ENCODE data around the gene TSPAN16.
"Not testable (repeated sequence)": the region's sequence is repeated elsewhere in the genome, so short reads cannot be mapped to it uniquely, and the experiment has no call there.

The TSPAN16 gene

DNA sequence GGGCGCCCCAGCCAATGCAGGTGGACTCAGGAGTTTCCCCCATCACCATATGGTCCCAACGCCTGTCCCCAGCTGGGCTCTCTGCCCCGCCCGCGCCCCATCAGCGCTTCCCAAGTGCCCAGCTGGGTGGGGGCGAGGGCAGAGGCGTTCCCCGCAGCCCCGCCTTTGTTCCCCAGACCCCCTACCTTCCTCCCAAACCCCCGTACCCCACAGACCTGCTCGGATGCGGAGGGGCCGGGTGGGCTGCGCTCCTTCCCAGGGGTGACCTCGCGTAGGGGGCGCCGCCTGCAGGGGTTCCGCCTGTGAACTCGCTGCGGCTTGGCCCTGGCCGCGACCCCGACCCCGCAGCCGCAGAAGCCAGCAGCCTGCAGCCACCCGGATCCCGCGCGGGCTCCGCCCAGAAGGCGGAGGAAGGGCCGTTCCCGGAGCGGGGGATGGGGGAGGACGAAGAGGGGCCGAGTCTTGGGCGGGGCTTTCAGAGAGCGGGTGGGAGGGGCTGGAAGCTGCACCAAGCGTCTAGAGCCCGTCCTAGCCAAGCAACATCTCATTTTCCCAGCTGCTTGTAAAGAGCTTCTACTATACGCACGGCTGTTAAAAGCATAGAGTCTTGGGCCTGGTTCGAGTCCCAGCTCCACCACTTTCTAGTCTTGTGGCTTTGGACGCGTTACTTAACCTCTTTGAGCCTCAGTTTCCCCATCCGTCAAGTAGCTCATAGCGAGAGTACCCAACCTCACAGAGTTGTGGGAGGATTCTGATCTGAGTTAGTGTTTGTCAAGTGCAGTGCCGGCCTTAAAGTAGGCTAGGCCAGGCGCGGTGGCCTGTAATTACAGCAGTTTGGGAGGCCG, 43.5 kb downstream of the TSPAN16 start, which contains the start of gene RAB3D:
RAB3D (minus strand) TSS at position 404 of the 845 bp plus-strand sequence. CDS start 2,258 bp downstream, outside the sequence.
- FAIRE-seq (peak; percentile 70), DNase-seq (ENCODE audit: insufficient read length, low spot score) (peak; percentile 91)

DNA sequence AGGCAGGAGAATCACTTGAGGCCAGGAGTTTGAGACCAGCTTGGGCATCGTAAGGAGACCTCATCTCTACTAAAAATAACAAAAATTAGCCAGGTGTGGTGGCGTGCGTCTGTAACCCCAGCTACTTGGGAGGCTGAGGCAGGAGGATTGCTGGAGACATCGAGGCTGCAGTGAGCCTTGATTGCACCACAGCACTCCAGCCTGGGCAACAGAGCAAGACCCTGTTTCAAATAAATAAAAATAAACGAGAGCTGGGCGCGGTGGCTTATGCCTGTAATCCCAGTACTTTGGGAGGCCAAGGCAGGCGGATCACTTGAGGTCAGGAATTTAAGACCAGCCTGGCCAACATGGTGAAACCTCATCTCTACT, 44.1 kb downstream of the TSPAN16 start:
- not testable (repeated sequence) for DNase-seq (ENCODE audit: insufficient read length, low spot score); FAIRE-seq

DNA sequence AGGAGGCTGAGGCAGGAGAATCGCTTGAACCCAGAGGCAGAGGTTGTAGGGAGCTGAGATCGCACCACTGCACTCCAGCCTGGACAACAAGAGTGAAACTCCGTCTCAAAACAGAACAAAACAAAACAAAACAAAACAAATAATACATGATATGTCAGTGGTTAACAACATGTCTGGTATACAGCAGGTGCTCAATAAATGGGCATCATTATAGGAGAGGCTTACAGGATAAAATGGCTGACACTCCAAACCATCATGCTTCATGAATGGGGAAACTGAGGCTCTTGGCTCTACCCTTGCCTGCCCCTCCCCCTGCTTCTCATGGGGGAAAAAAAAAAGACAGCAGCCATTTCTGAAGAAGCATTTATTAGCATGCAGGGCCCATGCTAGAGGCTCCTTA, 46.5 kb downstream of the TSPAN16 start:
- FAIRE-seq: no peak
- DNase-seq (ENCODE audit: insufficient read length, low spot score): no peak

DNA sequence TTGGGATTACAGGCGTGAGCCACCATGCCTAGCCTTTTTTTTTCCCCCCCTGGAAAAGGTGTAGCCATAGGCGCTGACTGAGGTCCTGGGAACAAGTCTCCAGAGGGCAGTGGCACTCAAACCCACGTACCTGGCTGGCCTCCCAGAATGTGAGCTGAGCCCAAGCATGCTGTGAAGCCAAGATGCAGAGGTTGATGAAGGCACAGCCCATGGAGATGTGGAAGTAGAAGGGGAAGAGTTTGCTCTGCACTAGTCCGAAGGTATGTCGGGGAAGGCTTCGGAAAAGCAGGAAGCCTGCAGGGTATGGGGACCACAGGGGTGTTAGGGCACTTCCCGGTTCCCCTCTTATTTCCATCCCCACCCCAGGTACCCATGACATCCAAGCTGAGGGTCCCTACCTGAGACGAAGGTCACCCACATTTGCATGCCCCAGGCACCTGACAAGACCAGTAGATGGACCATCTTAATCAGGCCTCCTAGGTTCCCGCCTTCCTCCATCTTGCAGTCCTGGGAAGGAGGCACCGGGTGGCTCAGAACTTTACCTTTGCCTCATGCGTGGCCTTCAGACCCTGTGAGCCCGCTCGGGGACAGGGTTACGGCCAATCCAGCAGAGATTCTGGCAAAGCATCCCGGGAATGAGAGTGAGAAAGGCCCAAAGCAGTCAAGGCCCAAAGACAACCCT, 49.3 kb downstream of the TSPAN16 start:
- DNase-seq (ENCODE audit: insufficient read length, low spot score) (no peak), FAIRE-seq (peak; percentile 28)

DNA sequence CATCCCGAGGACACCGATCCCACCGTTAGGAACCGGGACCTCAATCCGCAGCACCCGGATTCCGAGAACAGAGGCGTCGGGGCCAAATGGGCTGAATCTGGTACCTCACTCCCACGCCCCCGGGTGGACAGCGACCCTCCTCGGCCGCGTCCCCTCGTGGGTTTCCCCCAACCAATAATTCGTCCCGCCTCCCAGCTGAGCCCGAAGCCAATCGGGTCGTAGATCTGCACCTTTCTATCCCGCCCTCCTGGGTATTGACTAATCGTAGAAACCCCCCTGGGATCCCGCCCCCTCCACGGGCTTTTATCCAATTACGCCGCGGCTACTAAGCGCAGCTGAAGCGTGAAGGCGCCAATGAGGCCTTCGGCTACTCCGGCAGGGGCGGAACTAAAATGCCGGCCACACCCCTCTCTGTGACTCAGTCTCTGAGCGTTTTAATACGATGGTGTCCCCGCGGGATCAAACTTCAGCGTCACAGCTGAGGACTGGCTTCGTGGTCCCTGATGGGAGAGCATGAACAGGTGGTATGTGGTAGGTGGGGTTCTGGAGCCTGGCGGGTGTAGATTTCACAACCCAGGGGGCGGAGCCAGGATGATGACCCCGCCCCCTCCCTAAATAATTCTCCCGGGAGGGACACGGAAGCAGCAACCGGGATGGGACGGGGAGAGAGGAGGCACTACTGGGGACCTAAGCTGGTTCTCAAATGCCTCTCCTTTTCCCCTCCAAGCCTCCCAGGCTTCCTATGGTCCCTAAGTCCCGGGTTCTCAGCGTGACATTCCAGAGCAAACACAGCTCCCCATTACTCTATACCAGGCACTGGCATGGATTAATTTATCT, 50.4 kb downstream of the TSPAN16 start, which contains the start of the genes CCDC159 and TMEM205:
CCDC159 (plus strand) TSS at position 416 of the 837 bp plus-strand sequence; CDS start at position 504, 88 bp downstream.
TMEM205 (minus strand) TSS at position 165 of the 837 bp plus-strand sequence. CDS start 649 bp downstream, outside the sequence.
- FAIRE-seq (peak; percentile 92), DNase-seq (ENCODE audit: insufficient read length, low spot score) (peak; percentile 98)

DNA sequence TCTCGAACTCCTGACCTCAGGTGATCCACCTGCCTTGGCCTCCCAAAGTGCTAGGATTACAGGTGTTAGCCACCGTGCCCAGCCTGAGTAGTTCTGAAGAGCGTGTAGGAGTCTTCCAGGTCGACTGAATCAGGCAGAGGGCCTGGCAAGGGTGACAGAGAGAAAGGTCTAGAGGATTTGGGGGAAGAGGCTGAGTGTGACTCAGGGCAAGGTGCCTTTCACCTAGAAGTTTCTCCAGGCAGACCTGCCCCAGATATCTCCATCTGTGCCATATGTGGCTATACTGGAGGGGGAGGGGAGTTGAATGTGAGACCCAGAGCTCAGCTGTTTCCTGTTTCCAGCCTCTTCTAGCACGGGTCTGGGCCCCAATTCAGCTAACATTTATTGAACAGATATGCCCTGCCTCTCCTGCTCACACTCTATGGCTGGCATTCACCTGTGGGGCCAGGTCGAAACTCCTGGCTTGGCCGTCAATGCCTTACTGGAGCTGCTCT, 51.6 kb downstream of the TSPAN16 start:
- FAIRE-seq (no peak), DNase-seq (ENCODE audit: insufficient read length, low spot score) (no peak)

DNA sequence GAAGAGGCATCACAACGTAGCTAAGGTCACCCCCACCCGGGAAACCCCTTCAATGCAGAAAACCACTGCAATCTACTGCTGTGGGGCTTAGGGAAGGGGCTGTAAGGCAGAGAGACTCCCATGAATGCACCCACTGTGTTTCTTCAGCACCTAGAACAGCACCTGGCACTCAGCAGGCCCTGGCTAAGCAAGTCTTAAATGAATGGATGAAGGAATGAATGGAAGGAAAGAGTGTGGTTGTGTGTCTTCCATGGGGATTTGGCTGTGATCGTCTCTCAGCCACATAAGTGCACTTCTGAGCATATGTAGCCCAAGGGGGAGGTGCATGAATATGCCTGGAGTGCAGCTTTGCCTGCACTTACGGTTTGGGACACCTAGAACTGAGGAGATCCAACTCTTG, 53.2 kb downstream of the TSPAN16 start:
- DNase-seq (ENCODE audit: insufficient read length, low spot score) (no peak), FAIRE-seq (no peak)

DNA sequence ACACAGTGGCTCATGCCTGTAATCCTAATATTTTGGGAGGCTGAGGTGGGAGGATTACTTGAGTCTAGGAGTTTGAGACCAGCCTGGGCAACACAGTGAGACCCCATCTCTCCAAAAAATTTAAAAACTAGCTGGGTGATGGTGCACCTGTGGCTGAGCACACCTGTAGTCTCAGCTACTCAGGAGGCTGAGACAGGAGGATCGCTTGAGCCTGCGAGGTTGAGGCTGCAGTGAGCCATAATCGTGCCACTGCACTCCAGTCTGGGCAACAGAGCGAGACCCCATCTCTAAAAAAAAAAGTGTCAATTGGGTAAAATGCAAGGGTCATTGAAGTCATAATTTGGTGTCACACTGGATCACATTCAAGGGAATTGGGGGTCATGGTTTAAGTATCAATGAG, 58.1 kb downstream of the TSPAN16 start:
- not testable (repeated sequence) for FAIRE-seq; DNase-seq (ENCODE audit: insufficient read length, low spot score)

DNA sequence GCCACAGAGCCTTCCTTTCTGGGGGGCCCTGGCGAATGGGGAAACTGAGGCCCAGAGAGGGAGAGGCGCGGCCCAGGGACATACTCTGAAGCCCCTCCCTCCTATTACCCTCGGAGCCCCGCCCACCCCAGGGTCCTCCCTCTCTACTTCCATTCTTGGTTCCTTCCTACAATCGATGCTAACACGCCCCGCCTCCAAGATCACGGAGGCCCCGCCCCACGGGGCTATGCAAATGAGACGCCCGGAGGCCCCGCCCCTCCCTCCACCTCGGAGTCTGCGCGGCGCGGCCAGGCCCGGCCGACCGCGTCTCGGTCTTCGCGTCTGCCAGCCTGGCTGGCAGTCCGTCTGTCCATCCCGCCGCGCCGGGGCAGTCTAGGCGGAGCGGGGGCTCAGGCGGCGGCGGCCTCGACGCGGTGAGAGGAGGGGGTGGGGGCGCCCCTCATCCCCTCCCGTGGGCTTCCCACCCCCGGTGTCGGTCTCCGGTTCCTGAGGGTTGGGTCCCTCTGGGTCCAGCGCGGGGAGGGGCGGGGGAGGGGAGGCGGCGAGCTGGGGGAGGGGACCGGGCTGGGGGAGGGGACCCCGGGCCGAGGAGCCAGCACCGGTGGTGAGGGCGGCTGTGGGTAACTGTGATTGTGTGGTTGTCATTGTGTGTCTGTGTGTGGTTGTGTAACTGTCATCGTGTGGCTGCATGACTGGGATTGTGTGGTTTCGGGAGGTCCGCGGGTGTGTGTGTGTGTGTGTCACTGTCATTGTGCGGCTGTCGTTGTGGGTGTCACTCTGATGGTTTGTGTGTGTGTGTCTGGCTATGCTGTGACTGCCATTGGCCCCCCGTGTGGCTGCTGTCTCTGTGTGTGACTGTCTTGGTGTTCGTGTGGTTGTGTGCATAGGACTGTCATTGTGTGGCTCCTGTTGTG, 59.5 kb downstream of the TSPAN16 start, which contains the start of gene PLPPR2:
PLPPR2 (plus strand) TSS at position 273 of the 914 bp plus-strand sequence. CDS start 2,242 bp downstream, outside the sequence.
- peak; percentile 83 for DNase-seq (ENCODE audit: insufficient read length, low spot score)
- peak; percentile 95 for FAIRE-seq

DNA sequence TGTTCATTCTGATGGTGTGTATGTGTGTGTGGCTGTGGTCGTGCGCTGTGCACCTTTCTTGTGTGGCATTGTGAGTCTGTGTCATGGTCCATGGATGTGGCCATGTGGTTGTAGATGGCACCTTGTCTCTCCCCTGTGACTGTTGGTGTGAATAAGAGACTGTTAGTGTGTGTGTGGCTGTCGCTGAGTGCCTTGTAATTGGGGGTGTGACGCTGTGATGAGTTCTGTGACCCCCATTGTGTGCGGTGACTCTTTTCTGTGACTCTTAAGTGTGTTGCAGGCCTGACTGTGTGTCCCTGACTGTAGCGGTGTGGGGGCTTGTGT, 60.1 kb downstream of the TSPAN16 start:
- DNase-seq (ENCODE audit: insufficient read length, low spot score): no peak
- no peak for FAIRE-seq

DNA sequence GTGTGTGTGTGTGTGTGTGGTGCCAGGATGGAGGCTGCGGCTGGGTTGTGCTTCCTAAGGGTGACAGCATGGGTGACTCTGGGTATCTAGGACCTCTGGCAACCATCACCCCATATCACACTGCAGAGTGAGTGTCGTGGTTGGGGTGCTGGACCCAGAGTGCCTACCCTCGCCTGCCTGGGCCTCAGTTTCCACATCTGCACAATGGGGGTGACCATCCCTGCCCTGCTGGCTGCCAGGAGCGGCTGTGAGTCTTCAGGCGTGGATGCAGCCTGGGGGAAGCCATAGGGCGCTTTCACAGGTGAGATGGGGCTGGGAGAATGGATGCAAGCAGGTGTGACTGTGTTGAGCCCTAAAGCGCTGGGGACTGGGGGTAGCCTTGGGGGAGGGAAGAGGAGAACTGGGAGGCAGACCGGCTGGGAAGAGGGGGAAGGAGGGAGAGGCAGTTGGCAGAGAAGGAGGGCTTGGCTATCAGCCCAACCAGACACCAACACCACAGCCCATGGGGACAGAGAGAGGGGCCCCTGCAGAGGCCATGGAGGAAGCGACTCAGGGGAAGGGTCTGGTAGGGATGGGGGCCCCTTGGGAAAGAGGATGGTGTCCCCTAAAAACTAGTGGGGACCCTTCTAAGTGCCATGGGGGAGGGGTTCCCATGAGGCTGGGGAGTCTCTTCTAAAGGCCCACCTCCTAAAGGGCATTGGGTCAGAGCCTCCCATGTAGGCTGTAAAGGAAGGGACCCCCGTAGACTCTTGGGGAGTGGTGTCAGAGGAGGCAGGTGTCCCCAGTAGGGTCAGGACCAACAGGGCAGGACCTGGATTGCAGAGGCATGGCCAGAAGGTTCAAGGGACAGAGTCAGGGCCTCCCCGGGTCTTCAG, 61.0 kb downstream of the TSPAN16 start:
- DNase-seq (ENCODE audit: insufficient read length, low spot score) (no peak), FAIRE-seq (no peak)

DNA sequence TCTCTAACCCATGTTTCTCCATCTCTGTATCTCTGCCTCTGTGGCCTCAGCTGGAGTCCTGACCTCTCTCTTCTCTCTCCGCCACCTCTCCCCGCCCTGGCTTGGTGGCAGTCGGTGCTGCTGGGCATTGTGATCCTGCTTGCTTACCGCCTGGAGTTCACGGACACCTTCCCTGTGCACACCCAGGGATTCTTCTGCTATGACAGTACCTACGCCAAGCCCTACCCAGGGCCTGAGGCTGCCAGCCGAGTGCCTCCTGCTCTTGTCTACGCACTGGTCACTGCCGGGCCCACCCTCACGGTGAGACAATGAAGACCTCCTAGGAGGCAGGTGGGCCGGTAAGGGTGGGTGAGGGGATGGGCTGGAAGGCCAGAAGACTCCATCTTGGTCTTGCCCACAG, 63.5 kb downstream of the TSPAN16 start:
- DNase-seq (ENCODE audit: insufficient read length, low spot score) (no peak), FAIRE-seq (no peak)

DNA sequence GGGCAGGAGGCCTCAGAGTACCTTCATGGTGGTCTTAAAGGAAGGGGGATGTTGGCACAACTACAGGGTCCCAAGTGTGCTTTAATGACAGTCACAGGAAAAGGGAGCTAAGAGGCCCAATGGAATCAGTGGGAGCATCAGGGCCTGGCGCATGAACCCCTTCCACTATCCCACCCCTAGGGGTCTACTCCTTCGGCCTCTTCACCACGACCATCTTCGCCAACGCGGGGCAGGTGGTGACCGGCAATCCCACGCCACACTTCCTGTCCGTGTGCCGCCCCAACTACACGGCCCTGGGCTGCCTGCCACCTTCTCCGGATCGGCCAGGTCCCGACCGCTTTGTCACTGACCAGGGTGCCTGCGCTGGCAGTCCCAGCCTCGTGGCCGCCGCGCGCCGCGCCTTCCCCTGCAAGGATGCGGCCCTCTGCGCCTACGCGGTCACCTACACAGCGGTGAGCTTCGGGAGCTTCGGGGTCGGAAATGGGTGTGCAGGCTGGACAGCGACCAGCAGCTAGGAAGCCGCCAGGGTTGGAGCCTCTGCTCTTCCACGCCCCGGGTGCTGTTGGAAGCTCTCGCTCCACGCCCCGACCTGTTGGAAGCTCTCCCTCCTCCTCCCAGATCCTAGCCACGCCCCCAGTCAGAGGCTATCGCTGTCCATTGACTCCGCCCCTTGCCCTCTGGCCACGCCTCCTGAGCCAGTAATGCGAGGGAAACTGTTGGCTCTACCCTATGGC, 65.2 kb downstream of the TSPAN16 start:
- FAIRE-seq (no peak), DNase-seq (ENCODE audit: insufficient read length, low spot score) (no peak)

DNA sequence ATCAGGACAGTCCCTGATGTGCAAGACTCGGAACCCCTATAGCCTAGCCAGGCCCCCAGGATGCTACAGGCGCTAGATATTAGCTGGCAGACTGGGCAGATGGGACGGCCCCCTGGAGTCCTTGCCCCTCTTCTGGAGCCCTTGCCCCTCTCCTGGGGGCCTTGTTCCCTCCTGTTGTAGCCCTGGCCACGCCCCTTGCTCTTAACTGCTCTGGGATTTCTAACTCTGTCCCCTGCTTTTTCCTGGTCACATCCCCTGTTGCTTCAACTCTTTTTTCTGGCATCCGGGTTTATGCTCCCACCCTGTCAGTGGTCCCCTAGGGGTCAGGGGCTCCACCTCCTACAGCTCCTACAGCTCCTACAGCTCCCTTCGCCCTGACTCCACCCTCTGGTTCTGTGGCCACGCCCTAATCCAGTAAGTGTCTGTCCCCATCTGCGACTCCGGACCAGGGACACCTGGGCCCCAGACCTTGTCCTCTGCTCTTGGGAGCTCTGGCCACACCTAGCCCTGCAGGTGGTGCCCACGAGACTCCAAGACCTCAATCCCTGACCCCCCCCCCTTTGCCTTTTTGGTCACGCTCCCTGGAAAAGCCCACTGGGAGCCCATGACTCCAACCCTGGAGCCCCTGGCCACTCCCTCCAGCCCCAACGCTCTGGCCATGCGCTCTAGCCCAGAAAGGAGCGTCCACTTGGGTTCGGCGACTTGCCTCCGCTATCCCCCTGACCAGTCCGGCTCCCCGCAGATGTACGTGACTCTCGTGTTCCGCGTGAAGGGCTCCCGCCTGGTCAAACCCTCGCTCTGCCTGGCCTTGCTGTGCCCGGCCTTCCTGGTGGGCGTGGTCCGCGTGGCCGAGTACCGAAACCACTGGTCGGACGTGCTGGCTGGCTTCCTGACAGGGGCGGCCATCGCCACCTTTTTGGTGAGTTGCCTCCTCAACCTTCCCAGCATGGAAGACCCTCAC, 66.1 kb downstream of the TSPAN16 start:
- DNase-seq (ENCODE audit: insufficient read length, low spot score): no peak
- FAIRE-seq: peak; percentile 13

DNA sequence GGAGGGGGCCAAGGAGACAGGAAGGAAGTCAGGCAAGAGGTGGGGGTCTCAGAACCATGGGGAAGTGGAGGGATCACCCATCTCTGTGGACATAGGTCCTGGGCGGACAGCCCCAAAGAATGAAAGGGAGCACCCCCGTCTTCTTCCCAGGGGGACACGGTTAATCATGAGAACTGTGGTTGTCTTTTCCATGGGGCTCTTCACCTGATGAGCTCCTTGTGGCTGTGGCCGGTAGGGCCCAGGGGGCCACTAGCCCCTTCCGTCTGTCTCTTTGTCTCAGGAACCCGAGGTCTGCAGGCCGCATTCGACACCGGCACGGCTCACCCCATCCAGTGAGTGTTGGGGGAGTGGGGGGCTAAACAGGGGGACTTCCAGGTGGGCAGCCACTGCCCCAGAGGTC, 67.9 kb downstream of the TSPAN16 start:
- DNase-seq (ENCODE audit: insufficient read length, low spot score): no peak
- no peak for FAIRE-seq

DNA sequence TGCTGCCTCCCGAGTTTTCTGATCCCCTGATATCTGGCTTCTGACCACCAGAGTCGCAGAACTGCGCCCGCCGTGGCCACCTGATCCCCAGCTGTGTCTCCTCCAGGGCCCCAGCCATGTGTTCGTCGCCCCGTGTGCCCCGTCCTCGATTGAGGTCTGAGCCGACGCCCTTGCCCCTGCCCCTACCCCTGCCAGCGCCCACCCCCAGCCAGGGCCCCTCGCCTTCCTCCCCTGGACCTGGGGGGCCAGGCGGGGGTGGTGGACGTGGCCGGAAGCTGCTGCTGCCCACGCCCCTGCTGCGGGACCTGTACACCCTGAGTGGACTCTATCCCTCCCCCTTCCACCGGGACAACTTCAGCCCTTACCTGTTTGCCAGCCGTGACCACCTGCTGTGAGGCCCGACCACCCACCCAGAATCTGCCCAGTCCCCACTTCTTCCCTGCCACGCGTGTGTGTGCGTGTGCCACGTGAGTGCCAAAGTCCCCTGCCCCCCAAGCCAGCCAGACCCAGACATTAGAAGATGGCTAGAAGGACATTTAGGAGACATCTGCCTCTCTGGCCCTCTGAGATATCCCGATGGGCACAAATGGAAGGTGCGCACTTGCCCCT, 68.4 kb downstream of the TSPAN16 start:
- FAIRE-seq (no peak), DNase-seq (ENCODE audit: insufficient read length, low spot score) (no peak)
